ENCODE measurements around the gene ELAVL4. TPM values are rescaled to one million over a fixed set of nuclear protein-coding genes. Genes with fewer than 3 reads are reported as not detected.

Gene ELAVL4
- total and polyA plus RNA-seq, 2 of the 8 experiments (the other 6 are each of a cell fraction or from before 2014, with no cell fraction given): 0.21 to 0.89 TPM

DNA sequence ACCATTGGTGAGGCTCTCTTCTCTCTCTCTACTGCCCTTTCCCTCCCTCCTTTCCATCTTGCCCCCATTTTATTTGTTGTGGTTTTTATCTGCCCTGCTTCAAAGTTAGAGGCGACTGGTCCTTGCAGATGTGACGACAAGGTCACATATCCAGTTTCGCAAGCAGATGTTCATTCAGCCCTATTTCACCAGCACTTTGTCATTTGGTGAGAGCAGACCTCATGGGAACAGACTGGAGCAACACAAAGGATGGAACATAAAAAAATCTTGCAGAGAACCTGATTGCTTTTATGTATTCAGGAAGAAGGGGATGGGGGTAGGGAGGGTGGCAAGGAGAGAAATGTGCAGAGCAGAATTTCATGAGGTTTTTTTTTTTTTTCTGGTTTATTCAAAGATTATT lies 84.3 kb downstream of the ELAVL4 start:
- no peaks in the 10 kb centered on the region for H3K27me3 ChIP-seq (replicated peaks in 1 of 4; ENCODE audit: control insufficient read depth in 3 of 4, extremely low read depth in 1 of 4, insufficient read depth in 3 of 4, low read length in 3 of 4)
- H3K18ac ChIP-seq (ENCODE audit: extremely low read depth, low read length): no peak overlapping the region
- DNase-seq (ENCODE audit: low read depth in 1 of 2, low spot score in 2 of 2) (no peak), FAIRE-seq (no peak)
- H3K14ac ChIP-seq (ENCODE audit: insufficient read length): no peak overlapping the region
- no peak overlapping the region for H2BK12ac ChIP-seq (ENCODE audit: low read depth, low read length)
- H3K79me1 ChIP-seq (ENCODE audit: low read depth, low read length): no peaks in the 10 kb centered on the region; the same call in 1 of the 2 replicates
- H3K4me3 ChIP-seq (ENCODE audit: extremely low read depth in 1 of 4, insufficient read depth in 2 of 4, low read depth in 3 of 4, low read length in 4 of 4): no peak overlapping the region
- H2BK5ac ChIP-seq (ENCODE audit: low read depth, low read length): no peak overlapping the region
- H3K56ac ChIP-seq (replicated peaks; ENCODE audit: insufficient read length, low read depth, low read length): no peak overlapping the region
- ChIA-PET CTCF (ENCODE audit: partially characterized antibody) (interaction anchor here (1.0 kb wide), 1 partner anchor 140 kb away, joined by 3 read pairs; no protein-coding TSS in a partner anchor), POLR2A (ENCODE audit: partially characterized antibody) (no interaction called here)
- H3K4me1 ChIP-seq (replicated peaks in 1 of 4; ENCODE audit: control insufficient read depth in 3 of 4, insufficient read depth in 4 of 4, low read length in 3 of 4): no peaks in the 10 kb centered on the region
- 84% methylated on average over 3 of the region's 3 CpGs; no CpG with 5 or more reads in 1 of the 2 experiments for WGBS, 2 experiments (ENCODE audit: extremely low coverage in 1 of 2, insufficient coverage in 1 of 2, insufficient read length in 1 of 2, insufficient replicate concordance in 2 of 2, low coverage in 1 of 2, low lambda C conversion rate in 2 of 2, missing lambda C conversion rate in 1 of 2)
- H4K8ac ChIP-seq (ENCODE audit: extremely low read depth, insufficient read depth, low read length): no peak overlapping the region
- H2BK20ac ChIP-seq (ENCODE audit: low read length): no peak overlapping the region
- no peak overlapping the region for H3K9ac ChIP-seq (replicated peaks in 1 of 4; ENCODE audit: extremely low read depth in 1 of 4, low read depth in 3 of 4, low read length in 3 of 4)
- H3K23ac ChIP-seq (ENCODE audit: insufficient read length): no peak overlapping the region
- no peak overlapping the region for H4K5ac ChIP-seq (ENCODE audit: insufficient read length, low read depth, low read length)
- H2BK15ac ChIP-seq (ENCODE audit: low read length): no peak overlapping the region
- H3K9me3 ChIP-seq (ENCODE audit: insufficient read depth in 2 of 2, low read depth in 1 of 2, low read length in 1 of 2): no peaks in the 10 kb centered on the region
- H3K4me2 ChIP-seq (ENCODE audit: insufficient read depth in 1 of 2, low read depth in 2 of 2, low read length in 2 of 2): no peak overlapping the region
- H3K79me2 ChIP-seq (ENCODE audit: control insufficient read depth in 1 of 2, insufficient read depth in 2 of 2, low read length in 2 of 2): no peaks in the 10 kb centered on the region
- H2AFZ ChIP-seq (ENCODE audit: low read length): no peak overlapping the region
- no peaks in the 10 kb centered on the region for H4K20me1 ChIP-seq (replicated peaks in 1 of 2; ENCODE audit: control insufficient read depth in 1 of 2, insufficient read depth in 2 of 2, low read length in 2 of 2)
- H3K23me2 ChIP-seq (ENCODE audit: low read depth, low read length): no peaks in the 10 kb centered on the region
- no peak overlapping the region for H4K91ac ChIP-seq (replicated peaks; ENCODE audit: insufficient read length, low read length)
- H3K36me3 ChIP-seq (ENCODE audit: control insufficient read depth in 2 of 4, insufficient read depth in 4 of 4, low read length in 3 of 4): no peaks in the 10 kb centered on the region
- no peak overlapping the region for H3K27ac ChIP-seq (ENCODE audit: low read depth, low read length)
- no peak overlapping the region for H2BK120ac ChIP-seq (replicated peaks; ENCODE audit: low read depth, low read length)
- H2AK5ac ChIP-seq (ENCODE audit: low read depth, low read length): no peak overlapping the region
- H3K4ac ChIP-seq (replicated peaks; ENCODE audit: insufficient read length, low read depth, low read length): no peak overlapping the region
- TF ChIP-seq, protein P1, sequence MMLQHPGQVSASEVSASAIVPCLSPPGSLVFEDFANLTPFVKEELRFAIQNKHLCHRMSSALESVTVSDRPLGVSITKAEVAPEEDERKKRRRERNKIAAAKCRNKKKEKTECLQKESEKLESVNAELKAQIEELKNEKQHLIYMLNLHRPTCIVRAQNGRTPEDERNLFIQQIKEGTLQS (IDR thresholded peaks at IDR 0.05; ENCODE audit: insufficient read depth, low read depth, low read length): no peak
- TF ChIP-seq CEBPB (IDR thresholded peaks at IDR 0.05; ENCODE audit: low read depth, low read length) (no peak), SRF (IDR thresholded peaks at IDR 0.05; ENCODE audit: low read depth, low read length) (no peak), TEAD4 (IDR thresholded peaks at IDR 0.05; ENCODE audit: low read depth, low read length) (no peak), EP300 (IDR thresholded peaks at IDR 0.05; ENCODE audit: borderline replicate concordance in 1 of 2, low read depth in 2 of 2, low read length in 2 of 2) (no peak), PHF8 (conservative IDR thresholded peaks at IDR 0.05; ENCODE audit: low read depth, low read length) (no peak), CREB1 (IDR thresholded peaks at IDR 0.05) (no peak), NANOG (IDR thresholded peaks at IDR 0.05; ENCODE audit: insufficient read depth, low read depth, low read length, poor library complexity, severe bottlenecking) (no peak), TAF7 (optimal IDR thresholded peaks at IDR 0.05; ENCODE audit: borderline replicate concordance, low read depth, low read length) (no peak), RNF2 (IDR thresholded peaks at IDR 0.05; ENCODE audit: borderline replicate concordance, low read depth, low read length, missing control alignments, poor library complexity, severe bottlenecking) (no peak), GABPA (IDR thresholded peaks at IDR 0.05; ENCODE audit: borderline replicate concordance, insufficient read depth, low read length) (no peak)
- TF ChIP-seq, protein P2, sequence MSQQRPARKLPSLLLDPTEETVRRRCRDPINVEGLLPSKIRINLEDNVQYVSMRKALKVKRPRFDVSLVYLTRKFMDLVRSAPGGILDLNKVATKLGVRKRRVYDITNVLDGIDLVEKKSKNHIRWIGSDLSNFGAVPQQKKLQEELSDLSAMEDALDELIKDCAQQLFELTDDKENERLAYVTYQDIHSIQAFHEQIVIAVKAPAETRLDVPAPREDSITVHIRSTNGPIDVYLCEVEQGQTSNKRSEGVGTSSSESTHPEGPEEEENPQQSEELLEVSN (IDR thresholded peaks at IDR 0.05): no peak
